Prostate gland (tissue), 2 donors: Measurements from ENCODE around the gene ARPIN. TPM values are rescaled to one million over a fixed set of nuclear protein-coding genes. Genes with fewer than 3 reads are reported as not detected.
"Not testable (repeated sequence)": the region's sequence is repeated elsewhere in the genome, so short reads cannot be mapped to it uniquely, and the experiment has no call there.

ENCODE experiments used
- DNase-seq: peaks from one replicate; pipeline ENCODE4 v3.0.0-alpha.2; 2019; ENCODE audit warnings: low spot score
- H3K27ac ChIP-seq, 2 donors: fragments of 200-600 bp; sonication (generic); 2 replicates each; pipeline ENCODE4 v1.5.1; 2017 to 2019
- H3K27me3 ChIP-seq: fragments of 200-600 bp; sonication (generic); replicated peaks from 2 replicates; pipeline ENCODE4 v1.5.1; 2019; ENCODE audit not compliant: insufficient read depth
- H3K36me3 ChIP-seq, 2 donors: fragments of 200-600 bp; sonication (generic); 1 replicate in 1 of 2; 2 replicates in 1 of 2; pipeline versions ENCODE4 v1.5.1 to v1.8.1; 2017 to 2019
- H3K4me1 ChIP-seq: fragments of 200-600 bp; sonication (generic); replicated peaks from 2 replicates; pipeline ENCODE4 v1.5.1; 2019
- H3K4me3 ChIP-seq, 2 donors: fragments of 200-600 bp; sonication (generic); 2 replicates each; pipeline ENCODE4 v1.5.1; 2017 to 2019
- H3K9me3 ChIP-seq: fragments of 200-600 bp; sonication (generic); 2 replicates; pipeline ENCODE4 v1.5.1; 2017
- POLR2A ChIP-seq: fragments of 450-650 bp; IDR thresholded peaks from one replicate; pipeline ENCODE4 v1.6.1; 2016; ENCODE audit warnings: antibody characterized with exemption, mild to moderate bottlenecking
- POLR2AphosphoS5 ChIP-seq: sonication (generic); formaldehyde crosslinking; IDR thresholded peaks from one replicate; pipeline ENCODE4 v1.6.1; 2017; ENCODE audit warnings: antibody characterized with exemption
- WGBS: methylation state at CpG from one replicate; pipeline ENCODE4 v1.1.5; 2018; 5-methylcytosine and 5-hydroxymethylcytosine counted together
- intact Hi-C: fragments of 100-400 bp; cut with DNase I; formaldehyde crosslinking; loops from one replicate; pipeline ENCODE4 v1.14.2; 2022
- total RNA-seq, 2 donors: library from RNA; depleted of rRNA; stranded (reverse); fragments of >200 nt; gene quantifications; one replicate each; pipeline ENCODE4 v1.1.0, GENCODE V29; 2016
- TF ChIP-seq, protein P1 (sequence below), 4 experiments: fragments of 200-600 bp in 2 of 4; fragments of 450-650 bp in 2 of 4; sonication (generic) in 2 of 4; IDR thresholded peaks; 1 replicate in 3 of 4; 2 replicates in 1 of 4; pipeline ENCODE4 v1.5.1; 2016 to 2019; ENCODE audit warnings: antibody characterized with exemption in 4 of 4, mild to moderate bottlenecking in 2 of 4, moderate library complexity in 2 of 4

ARPIN gene
- total RNA-seq: 10 to 100 TPM; 18.7 to 39.5 TPM

DNA sequence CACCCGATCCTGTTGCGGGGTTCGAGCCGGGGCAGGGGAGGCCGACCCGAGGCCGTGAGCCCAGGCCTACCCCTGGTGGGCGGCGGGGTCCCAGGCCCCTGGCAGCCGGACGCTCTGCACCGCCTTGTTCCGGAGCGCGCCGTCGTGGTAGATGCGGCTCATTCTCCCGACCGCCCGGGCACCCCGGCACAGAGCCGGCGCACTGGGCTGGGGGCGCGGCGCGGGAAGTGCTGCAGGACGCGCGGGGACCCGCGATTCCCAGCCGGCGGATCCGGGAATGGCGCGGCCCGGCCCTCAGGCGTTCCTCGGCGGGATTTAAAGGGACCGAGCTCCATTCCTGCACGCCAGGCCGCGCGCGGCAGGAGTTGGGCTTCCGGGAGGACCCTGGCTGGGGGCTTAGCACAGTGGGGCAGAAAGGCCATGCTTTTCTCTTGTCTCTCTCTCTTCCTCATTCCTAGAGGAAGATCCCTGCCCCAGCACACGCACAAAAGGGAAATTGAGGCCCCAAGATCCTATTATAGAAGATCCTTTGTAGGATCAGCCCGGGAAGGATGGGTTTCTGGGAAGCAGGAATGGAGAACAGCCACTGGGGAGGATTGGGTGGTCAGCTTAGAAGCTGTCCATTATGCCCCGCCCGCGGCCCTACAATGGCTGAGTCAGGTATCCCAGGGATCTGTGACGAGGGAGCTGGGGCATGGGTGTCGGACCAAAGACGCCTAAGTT is at the start of gene ARPIN:
TSS of gene ARPIN (minus strand) at position 279 of the 723 bp plus-strand sequence. CDS start at position 162, 117 bp downstream.
- Histone ChIP-seq H3K36me3 (no peaks in the 10 kb centered on the region), H3K4me1 (no peaks in the 10 kb centered on the region), H3K9me3 (no peaks in the 10 kb centered on the region), H3K4me3 (peak within 1 kb of the TSS; percentile 65 to 78), H3K27ac (peak within 1 kb of the TSS; percentile 84 to 87), H3K27me3 (no peaks in the 10 kb centered on the region)
- 7% methylated on average over 54 of the region's 57 CpGs for WGBS
- intact Hi-C loops: loop anchor here (2.0 kb wide), 1 partner anchor 158 kb away; no protein-coding TSS in a partner anchor
- peak; percentile 37 for DNase-seq
- TF ChIP-seq POLR2AphosphoS5 (no peak), POLR2A (no peak)
- TF ChIP-seq, protein P1, sequence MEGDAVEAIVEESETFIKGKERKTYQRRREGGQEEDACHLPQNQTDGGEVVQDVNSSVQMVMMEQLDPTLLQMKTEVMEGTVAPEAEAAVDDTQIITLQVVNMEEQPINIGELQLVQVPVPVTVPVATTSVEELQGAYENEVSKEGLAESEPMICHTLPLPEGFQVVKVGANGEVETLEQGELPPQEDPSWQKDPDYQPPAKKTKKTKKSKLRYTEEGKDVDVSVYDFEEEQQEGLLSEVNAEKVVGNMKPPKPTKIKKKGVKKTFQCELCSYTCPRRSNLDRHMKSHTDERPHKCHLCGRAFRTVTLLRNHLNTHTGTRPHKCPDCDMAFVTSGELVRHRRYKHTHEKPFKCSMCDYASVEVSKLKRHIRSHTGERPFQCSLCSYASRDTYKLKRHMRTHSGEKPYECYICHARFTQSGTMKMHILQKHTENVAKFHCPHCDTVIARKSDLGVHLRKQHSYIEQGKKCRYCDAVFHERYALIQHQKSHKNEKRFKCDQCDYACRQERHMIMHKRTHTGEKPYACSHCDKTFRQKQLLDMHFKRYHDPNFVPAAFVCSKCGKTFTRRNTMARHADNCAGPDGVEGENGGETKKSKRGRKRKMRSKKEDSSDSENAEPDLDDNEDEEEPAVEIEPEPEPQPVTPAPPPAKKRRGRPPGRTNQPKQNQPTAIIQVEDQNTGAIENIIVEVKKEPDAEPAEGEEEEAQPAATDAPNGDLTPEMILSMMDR (IDR thresholded peaks at IDR 0.05): no peak

DNA sequence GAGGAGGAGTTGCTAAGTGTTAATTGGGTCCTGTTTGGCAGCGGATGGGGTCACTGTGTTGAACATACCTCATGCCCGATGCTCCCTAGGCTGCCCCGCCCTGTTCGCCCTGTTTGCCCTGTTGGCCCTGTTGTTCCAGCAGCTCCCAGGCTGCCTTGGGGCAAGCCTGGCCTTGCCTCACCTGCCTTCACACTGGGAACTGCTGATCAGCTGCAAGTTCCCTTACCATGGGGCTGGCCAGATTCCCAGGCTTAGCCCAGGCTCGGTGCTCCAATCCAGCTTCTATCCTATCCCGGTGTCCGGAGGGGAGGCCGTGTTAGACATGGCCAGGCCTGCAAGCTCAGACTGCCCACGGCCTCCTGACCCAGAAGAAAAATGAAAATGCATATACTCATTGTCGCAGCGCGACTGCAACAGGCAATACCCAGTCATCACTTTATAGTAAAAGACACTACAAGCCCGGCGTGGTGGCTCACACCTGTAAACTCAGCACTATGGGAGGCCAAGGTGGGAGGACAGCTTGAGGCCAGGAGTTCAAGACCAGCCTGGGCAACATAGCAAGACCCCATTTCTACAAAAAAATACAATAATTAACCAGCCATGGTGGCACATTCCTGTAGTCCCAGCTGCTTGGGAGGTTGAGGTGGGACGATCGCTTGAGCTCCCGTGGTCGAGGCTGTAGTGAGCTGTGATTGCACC is 45.5 kb upstream of the ARPIN start:
- Histone ChIP-seq H3K36me3 (no peaks in the 10 kb centered on the region), H3K4me3 (no peak overlapping the region), H3K4me1 (no peaks in the 10 kb centered on the region), H3K9me3 (no peaks in the 10 kb centered on the region), H3K27me3 (no peaks in the 10 kb centered on the region), H3K27ac (peak overlapping the region in 1 of 2 donors; percentile 12)
- no peak for TF ChIP-seq POLR2A
- TF ChIP-seq, protein P1 (IDR thresholded peaks at IDR 0.05): no peak
- peak; percentile 51 for TF ChIP-seq POLR2AphosphoS5
- DNase-seq: peak; percentile 73
- intact Hi-C loops: no loop called here
- WGBS: 55% methylated on average over 18 of the region's 18 CpGs

DNA sequence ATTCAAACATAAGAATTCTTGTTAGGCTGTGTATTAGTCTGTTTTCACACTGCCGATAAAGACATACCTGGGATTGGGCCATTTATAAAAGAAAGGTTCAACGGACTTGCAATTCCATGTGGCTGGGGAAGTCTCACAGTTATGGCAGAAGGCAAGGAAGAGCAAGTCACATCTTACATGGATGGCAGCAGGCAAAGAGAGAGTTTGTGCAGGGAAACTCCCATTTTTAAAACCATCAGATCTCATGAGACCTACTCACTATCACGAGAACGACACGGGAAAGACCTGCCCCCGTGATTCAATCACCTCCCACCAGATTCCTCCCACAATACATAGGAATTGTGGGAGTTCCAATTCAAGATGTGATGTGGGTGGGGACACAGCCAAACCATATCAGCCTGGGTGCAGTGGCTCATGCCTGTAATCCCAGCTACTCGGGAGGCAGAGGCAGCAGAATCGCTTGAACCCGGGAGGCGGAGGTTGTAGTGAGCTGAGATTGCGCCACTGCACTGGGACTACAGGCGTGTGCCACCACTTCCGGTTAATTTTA is 42.8 kb upstream of the ARPIN start:
- whole genome bisulfite sequencing: 96% methylated on average over 13 of the region's 13 CpGs
- H3K36me3 ChIP-seq, H3K4me3 ChIP-seq, DNase-seq, H3K9me3 ChIP-seq, H3K27me3 ChIP-seq, H3K4me1 ChIP-seq, intact Hi-C loops, H3K27ac ChIP-seq: not testable (repeated sequence)

DNA sequence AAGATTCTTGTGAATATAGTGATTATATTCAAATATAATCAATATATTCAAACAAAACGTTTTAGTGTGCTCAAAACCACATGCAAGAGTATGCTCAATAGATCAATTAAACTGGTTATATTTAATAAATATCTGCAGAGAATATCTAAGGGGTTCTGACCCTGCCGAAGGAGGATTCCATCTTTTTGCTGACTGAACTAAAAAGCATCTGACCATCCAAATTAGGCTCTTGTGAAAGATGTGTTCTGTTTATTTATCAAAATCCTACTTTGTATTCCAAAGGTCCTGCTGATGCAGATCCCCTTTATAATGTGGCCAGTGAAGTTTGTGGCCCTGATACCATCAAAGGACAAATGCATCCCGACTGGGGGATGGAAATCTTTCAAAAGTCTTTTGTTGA is 41.8 kb upstream of the ARPIN start:
- Histone ChIP-seq H3K4me1 (no peaks in the 10 kb centered on the region), H3K9me3 (no peaks in the 10 kb centered on the region), H3K27me3 (no peaks in the 10 kb centered on the region), H3K4me3 (no peak overlapping the region), H3K27ac (no peak overlapping the region), H3K36me3 (no peaks in the 10 kb centered on the region)
- intact Hi-C loops: no loop called here
- TF ChIP-seq POLR2AphosphoS5 (no peak), POLR2A (no peak)
- TF ChIP-seq, protein P1 (IDR thresholded peaks at IDR 0.05): no peak
- no peak for DNase-seq
- 54% methylated on average over 3 of the region's 3 CpGs for WGBS

DNA sequence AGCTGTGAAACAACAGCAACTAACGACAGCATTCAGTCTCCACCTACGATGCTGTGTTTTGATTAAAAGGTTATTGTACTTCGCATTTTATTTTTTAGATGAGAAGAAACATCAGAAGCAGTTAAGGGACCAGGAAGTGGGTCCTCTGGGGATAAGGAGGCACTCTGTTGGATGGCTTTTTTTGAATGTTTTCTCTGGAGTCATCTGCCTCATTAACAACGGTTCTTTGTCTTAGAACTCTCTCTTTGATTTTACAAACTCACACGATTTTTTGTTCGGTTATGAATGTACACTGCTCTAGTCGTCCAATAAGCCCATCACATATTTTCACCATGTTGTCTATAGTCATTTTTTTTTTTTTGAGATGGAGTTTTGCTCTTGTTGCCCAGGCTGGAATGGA is 36.0 kb upstream of the ARPIN start:
- Histone ChIP-seq H3K4me1 (no peaks in the 10 kb centered on the region), H3K27ac (no peak overlapping the region), H3K27me3 (no peaks in the 10 kb centered on the region), H3K9me3 (no peaks in the 10 kb centered on the region), H3K4me3 (no peak overlapping the region), H3K36me3 (no peaks in the 10 kb centered on the region)
- 70% methylated on average over 7 of the region's 7 CpGs for WGBS
- no peak for DNase-seq
- intact Hi-C loops: no loop called here
- TF ChIP-seq, protein P1 (IDR thresholded peaks at IDR 0.05): no peak
- TF ChIP-seq POLR2AphosphoS5: no peak
- TF ChIP-seq POLR2A: no peak
